Pancreas (tissue), 10 donors: ENCODE measurements around the gene CCDC7. TPM values are rescaled to one million over a fixed set of nuclear protein-coding genes. Genes with fewer than 3 reads are reported as not detected.

Experiments
- ATAC-seq, 4 donors: fragments of 200-7000 bp; cut with Tn5 transposase; one replicate each; pipeline versions ENCODE4 v1.8.0 to v1.9.1; 2020; ENCODE audit warnings: mild to moderate bottlenecking in 4 of 4, moderate library complexity in 4 of 4
- DNase-seq, 6 donors: peaks; one replicate each; pipeline ENCODE4 v3.0.0-alpha.2; 2020
- FAIRE-seq: peaks from 2 replicates; lab custom pipeline; 2012; peaks lifted over from hg19 to GRCh38; lab: Jason Lieb, UNC
- H3K27ac ChIP-seq, 4 donors: fragments of 200-600 bp; sonication (generic); 1 replicate in 3 of 4; 2 replicates in 1 of 4; pipeline versions ENCODE4 v1.5.0 to v1.8.0; 2020
- H3K27me3 ChIP-seq, 4 donors: fragments of 200-600 bp; one replicate each; pipeline ENCODE4 v1.8.0; 2021
- H3K36me3 ChIP-seq, 3 donors: fragments of 200-600 bp; sonication (generic) in 1 of 3; one replicate each; pipeline versions ENCODE4 v1.5.0 to v1.8.0; 2020 to 2021
- H3K4me1 ChIP-seq, 3 donors: fragments of 200-600 bp; one replicate each; pipeline ENCODE4 v1.8.0; 2021
- H3K4me3 ChIP-seq, 4 donors: fragments of 200-600 bp; sonication (generic) in 2 of 4; one replicate each; pipeline versions ENCODE4 v1.5.0 to v1.8.0; 2020 to 2021
- H3K9me3 ChIP-seq, 4 donors: fragments of 200-600 bp; one replicate each; pipeline ENCODE4 v1.8.0; 2021
- WGBS, 2 donors: extraction: QIAGEN DNeasy Blood & Tissue Kit; methylation state at CpG; one replicate each; pipeline ENCODE4 v1.1.7; 2013; 5-methylcytosine and 5-hydroxymethylcytosine counted together
- intact Hi-C, 3 donors: fragments of 100-400 bp; cut with DNase I; formaldehyde crosslinking; loops; one replicate each; pipeline versions ENCODE4 v1.11.1 to v1.14.2; 2022
- polyA plus RNA-seq, 2 donors: library from polyadenylated mRNA; stranded (reverse); fragments of 200-250 nt; gene quantifications; one replicate each; pipeline ENCODE4 v1.2.3, GENCODE V29; 2013
- total RNA-seq, 6 donors: library from RNA; stranded (reverse); fragmentation: NEBNext Ultra II Directional in 4 of 6; extraction: Animal tissue kit (Norgen Biotek cat#: 25700) in 4 of 6; gene quantifications; one replicate each; pipeline versions ENCODE4 v1.2.1 to v1.2.4, GENCODE V29; 2021 to 2023
- TF ChIP-seq, protein P1 (sequence below), 4 donors: fragments of 200-600 bp; sonication (generic) in 3 of 4; IDR thresholded peaks; one replicate each; pipeline versions ENCODE4 v1.5.0 to v1.8.0; 2021; ENCODE audit warnings: antibody characterized with exemption in 4 of 4
- donor health status: healthy with polysubstance abuse.
- donor health status: DM: no; HTN: no; CAD: no; lungs with moderate emphysema.
- donor health status: DM: no; HTN: no; CAD: no.
- donor health status: control.
- donor health status: control.
- donor health status: Bipolar disorder and iron deficiency.
- donor health status: DM: yes; HTN: yes; CAD: no.
- donor health status: DM: no; HTN: no; CAD: no.
- donor health status: DM: no; HTN: no; CAD: no.
- donor health status: DM: yes; HTN: yes; CAD: no.

CCDC7 gene
- total and polyA plus RNA-seq, 8 donors = 1.8 to 15.8 (median 7.8) TPM

DNA sequence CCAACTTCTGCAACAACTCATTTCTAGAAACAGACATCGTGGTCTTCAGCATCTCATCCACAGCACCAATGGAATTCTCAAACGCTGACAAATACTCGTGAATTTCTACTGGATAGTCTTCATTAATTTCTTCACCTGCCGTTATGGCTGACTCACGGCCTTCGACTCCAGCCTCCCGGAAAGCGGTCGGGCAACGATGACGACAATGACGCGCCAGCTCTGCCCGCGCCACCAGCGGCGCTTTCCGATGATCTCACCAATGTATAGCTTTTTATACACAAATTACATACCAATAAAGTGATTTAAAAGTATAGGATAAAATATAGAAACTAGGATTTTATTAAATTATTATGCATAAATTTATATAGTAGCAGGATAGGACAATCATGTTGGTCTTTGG is 65.7 kb downstream of the CCDC7 start:
- H3K4me3 ChIP-seq = no peak overlapping the region
- intact Hi-C loops = no loop called here
- WGBS, 2 donors = 84 to 90% methylated on average over 18 of the region's 18 CpGs

DNA sequence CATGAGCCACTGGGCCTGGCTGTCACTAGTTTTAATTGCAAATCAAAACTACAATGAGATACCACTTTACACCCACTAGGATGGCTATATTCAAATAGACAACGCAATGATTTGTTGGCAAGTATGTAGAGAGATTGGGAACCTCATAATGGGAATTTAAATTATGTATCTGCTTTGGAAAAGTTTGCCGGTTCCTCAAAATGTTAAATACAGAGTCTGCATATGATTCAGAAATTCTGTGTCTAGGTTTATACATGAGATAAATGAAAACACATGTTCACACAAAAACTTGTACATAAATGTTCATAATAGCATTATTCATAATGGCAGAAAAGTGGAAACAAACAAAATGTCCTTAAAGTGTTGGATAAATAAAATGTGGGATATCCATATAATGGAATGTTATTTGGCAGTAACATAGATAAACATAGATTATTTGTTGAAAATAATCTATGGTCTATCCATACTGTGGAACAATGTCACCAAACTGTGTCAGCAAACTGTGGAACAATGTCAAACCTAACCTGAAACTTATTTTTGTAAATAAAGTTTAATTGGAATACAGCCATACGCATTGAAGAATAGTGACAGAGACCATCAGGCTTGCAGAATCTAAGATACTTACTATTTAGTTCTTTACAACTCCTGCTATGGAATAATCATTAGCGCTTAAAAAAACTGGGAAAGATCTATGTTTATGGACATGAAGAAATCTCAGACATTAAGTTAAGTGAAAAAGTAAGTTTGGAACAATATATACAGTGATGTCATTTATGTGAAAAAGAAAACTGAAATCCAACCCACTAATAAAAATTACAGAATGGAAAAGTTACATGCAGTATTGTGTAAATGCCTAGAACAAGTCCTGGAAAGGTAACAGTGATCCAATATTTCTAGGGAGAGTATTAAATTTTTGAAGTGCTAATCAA is 70.9 kb downstream of the CCDC7 start:
- FAIRE-seq = no peak
- H3K4me1 ChIP-seq = no peaks in the 10 kb centered on the region
- no peak overlapping the region for H3K27ac ChIP-seq
- no peak overlapping the region for H3K4me3 ChIP-seq
- no peaks in the 10 kb centered on the region for H3K36me3 ChIP-seq
- no peaks in the 10 kb centered on the region for H3K27me3 ChIP-seq
- intact Hi-C loops = no loop called here
- H3K9me3 ChIP-seq = no peaks in the 10 kb centered on the region
- TF ChIP-seq, protein P1, sequence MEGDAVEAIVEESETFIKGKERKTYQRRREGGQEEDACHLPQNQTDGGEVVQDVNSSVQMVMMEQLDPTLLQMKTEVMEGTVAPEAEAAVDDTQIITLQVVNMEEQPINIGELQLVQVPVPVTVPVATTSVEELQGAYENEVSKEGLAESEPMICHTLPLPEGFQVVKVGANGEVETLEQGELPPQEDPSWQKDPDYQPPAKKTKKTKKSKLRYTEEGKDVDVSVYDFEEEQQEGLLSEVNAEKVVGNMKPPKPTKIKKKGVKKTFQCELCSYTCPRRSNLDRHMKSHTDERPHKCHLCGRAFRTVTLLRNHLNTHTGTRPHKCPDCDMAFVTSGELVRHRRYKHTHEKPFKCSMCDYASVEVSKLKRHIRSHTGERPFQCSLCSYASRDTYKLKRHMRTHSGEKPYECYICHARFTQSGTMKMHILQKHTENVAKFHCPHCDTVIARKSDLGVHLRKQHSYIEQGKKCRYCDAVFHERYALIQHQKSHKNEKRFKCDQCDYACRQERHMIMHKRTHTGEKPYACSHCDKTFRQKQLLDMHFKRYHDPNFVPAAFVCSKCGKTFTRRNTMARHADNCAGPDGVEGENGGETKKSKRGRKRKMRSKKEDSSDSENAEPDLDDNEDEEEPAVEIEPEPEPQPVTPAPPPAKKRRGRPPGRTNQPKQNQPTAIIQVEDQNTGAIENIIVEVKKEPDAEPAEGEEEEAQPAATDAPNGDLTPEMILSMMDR (IDR thresholded peaks at IDR 0.05) = no peak
- no peak for ATAC-seq
- WGBS, 2 donors = 85 to 91% methylated on average over 4 of the region's 4 CpGs
- no peak for DNase-seq

More for the DNA sequence above, 65.7 kb downstream of the CCDC7 start:
- H3K27ac ChIP-seq = no peak overlapping the region
- H3K9me3 ChIP-seq = no peaks in the 10 kb centered on the region
- DNase-seq = no peak
- H3K4me1 ChIP-seq = no peaks in the 10 kb centered on the region
- H3K27me3 ChIP-seq = no peaks in the 10 kb centered on the region
- FAIRE-seq = no peak
- no peak for ATAC-seq
- H3K36me3 ChIP-seq = no peaks in the 10 kb centered on the region
- TF ChIP-seq, protein P1 (IDR thresholded peaks at IDR 0.05) = no peak

DNA sequence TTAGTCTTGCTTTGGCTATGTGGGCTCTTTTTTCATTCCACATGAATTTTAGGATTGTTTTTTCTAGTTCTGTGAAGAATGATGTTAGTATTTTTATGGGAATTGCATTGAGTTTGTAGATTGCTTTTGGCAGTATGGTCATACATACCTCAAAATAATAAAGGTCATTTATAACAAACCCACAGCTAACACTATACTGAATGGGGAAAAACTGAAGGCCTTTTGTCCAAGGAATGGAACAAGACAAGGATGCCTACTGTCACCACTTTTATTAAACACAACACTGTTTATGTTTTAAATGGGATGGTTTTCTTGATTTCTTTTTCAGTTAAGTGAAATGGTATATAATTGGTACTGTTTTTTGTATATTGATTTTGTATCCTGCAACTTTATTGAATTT is 84.3 kb downstream of the CCDC7 start:
- H3K36me3 ChIP-seq = no peaks in the 10 kb centered on the region
- H3K9me3 ChIP-seq = no peaks in the 10 kb centered on the region
- intact Hi-C loops = no loop called here
- H3K27ac ChIP-seq = no peak overlapping the region
- FAIRE-seq (no peak), DNase-seq (no peak), ATAC-seq (no peak)
- TF ChIP-seq, protein P1 (IDR thresholded peaks at IDR 0.05) = no peak
- H3K27me3 ChIP-seq = no peaks in the 10 kb centered on the region
- no peak overlapping the region for H3K4me3 ChIP-seq
- H3K4me1 ChIP-seq = no peaks in the 10 kb centered on the region

DNA sequence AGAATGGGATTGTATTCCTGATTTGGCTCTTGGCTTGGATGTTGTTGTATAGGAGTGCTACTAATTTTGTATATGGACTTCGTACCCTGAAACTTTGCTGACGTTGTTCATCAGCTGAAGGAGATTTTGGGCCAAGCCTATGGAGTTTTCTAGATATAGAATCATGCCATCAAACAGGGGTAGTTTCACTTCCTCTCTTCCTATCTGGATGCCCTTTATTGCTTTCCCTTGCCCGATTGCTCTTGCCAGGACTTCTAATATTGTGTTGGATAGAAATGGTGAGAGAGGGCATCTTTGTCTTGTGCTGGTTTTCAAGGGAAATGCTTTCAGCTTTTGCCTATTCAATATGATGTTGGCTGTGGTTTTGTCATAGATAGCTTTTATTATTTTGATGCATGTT is 92.3 kb downstream of the CCDC7 start:
- TF ChIP-seq, protein P1 (IDR thresholded peaks at IDR 0.05) = no peak
- H3K36me3 ChIP-seq = no peaks in the 10 kb centered on the region
- intact Hi-C loops = no loop called here
- DNase-seq (no peak), FAIRE-seq (no peak), ATAC-seq (no peak)
- H3K27me3 ChIP-seq = no peaks in the 10 kb centered on the region
- no peaks in the 10 kb centered on the region for H3K4me1 ChIP-seq
- H3K9me3 ChIP-seq = no peaks in the 10 kb centered on the region
- no peak overlapping the region for H3K4me3 ChIP-seq
- no peak overlapping the region for H3K27ac ChIP-seq
- WGBS, 2 donors = 79 to 85% methylated on average over 3 of the region's 3 CpGs
